HEK293 (cell line): ENCODE results near the gene IZUMO2.

Source experiments
- CTCF ChIP-seq: fragments of 450-650 bp; formaldehyde crosslinking; IDR thresholded peaks from 2 replicates; pipeline ENCODE4 v1.5.1; 2016; ENCODE audit warnings: missing biosample characterization, missing genetic modification characterization
- EGR2 ChIP-seq: fragments of 450-650 bp; formaldehyde crosslinking; IDR thresholded peaks from 2 replicates; pipeline ENCODE4 v1.5.1; 2016; ENCODE audit warnings: low read depth, missing biosample characterization, missing genetic modification characterization
- FEZF1 ChIP-seq: fragments of 450-650 bp; formaldehyde crosslinking; IDR thresholded peaks from 2 replicates; pipeline ENCODE4 v1.5.1; 2016; ENCODE audit warnings: missing biosample characterization, missing genetic modification characterization
- IKZF3 ChIP-seq: fragments of 450-650 bp; IDR thresholded peaks from 2 replicates; pipeline ENCODE4 v1.5.0; 2018; ENCODE audit warnings: missing biosample characterization, mild to moderate bottlenecking, missing genetic modification characterization, moderate library complexity
- MEIS1 ChIP-seq: sonication (generic); formaldehyde crosslinking; IDR thresholded peaks from 2 replicates; pipeline ENCODE4 v1.8.1; 2022; ENCODE audit warnings: missing genetic modification reagents, mild to moderate bottlenecking, borderline replicate concordance
- MYNN ChIP-seq: fragments of 450-650 bp; formaldehyde crosslinking; IDR thresholded peaks from 2 replicates; pipeline ENCODE4 v1.5.1; 2016; ENCODE audit warnings: missing biosample characterization, missing genetic modification characterization, borderline replicate concordance
- REST ChIP-seq: fragments of 450-650 bp; formaldehyde crosslinking; IDR thresholded peaks from 2 replicates; pipeline ENCODE4 v1.5.1; 2016; ENCODE audit warnings: missing biosample characterization, missing genetic modification characterization
- SP2 ChIP-seq: fragments of 450-650 bp; formaldehyde crosslinking; IDR thresholded peaks from 2 replicates; pipeline ENCODE4 v1.5.1; 2016; ENCODE audit warnings: missing biosample characterization, missing genetic modification characterization
- TCF7L2 ChIP-seq: IDR thresholded peaks from 2 replicates; pipeline ENCODE4 v1.6.1; 2011; ENCODE audit warnings: low read depth, mild to moderate bottlenecking, inconsistent platforms, low read length, moderate library complexity, borderline replicate concordance
- ZBTB21 ChIP-seq: fragments of 450-650 bp; formaldehyde crosslinking; IDR thresholded peaks from 2 replicates; pipeline ENCODE4 v1.5.1; 2017; ENCODE audit warnings: missing biosample characterization, missing genetic modification characterization
- ZBTB7A ChIP-seq: fragments of 450-650 bp; formaldehyde crosslinking; IDR thresholded peaks from 2 replicates; pipeline ENCODE4 v1.5.1; 2016; ENCODE audit warnings: low read depth, missing biosample characterization, missing genetic modification characterization
- ZFHX2 ChIP-seq: fragments of 450-650 bp; formaldehyde crosslinking; conservative IDR thresholded peaks from 2 replicates; pipeline ENCODE4 v1.5.1; 2016; ENCODE audit warnings: missing biosample characterization, missing genetic modification characterization
- ZFP69B ChIP-seq: fragments of 450-650 bp; formaldehyde crosslinking; IDR thresholded peaks from 2 replicates; pipeline ENCODE4 v1.5.1; 2016; ENCODE audit warnings: missing biosample characterization, missing genetic modification characterization
- ZNF133 ChIP-seq: fragments of 450-650 bp; formaldehyde crosslinking; IDR thresholded peaks from 2 replicates; pipeline ENCODE4 v1.5.1; 2016; ENCODE audit warnings: missing biosample characterization, missing genetic modification characterization
- ZNF16 ChIP-seq: fragments of 450-650 bp; formaldehyde crosslinking; IDR thresholded peaks from 2 replicates; pipeline ENCODE4 v1.5.1; 2016; ENCODE audit warnings: low read depth, missing biosample characterization, missing genetic modification characterization
- ZNF335 ChIP-seq: fragments of 450-650 bp; formaldehyde crosslinking; conservative IDR thresholded peaks from 2 replicates; pipeline ENCODE4 v1.5.1; 2016; ENCODE audit warnings: missing biosample characterization, missing genetic modification characterization
- ZNF423 ChIP-seq: fragments of 450-650 bp; formaldehyde crosslinking; IDR thresholded peaks from 2 replicates; pipeline ENCODE4 v1.5.1; 2016; ENCODE audit warnings: missing biosample characterization, missing genetic modification characterization
- ZNF426 ChIP-seq: fragments of 450-650 bp; formaldehyde crosslinking; IDR thresholded peaks from 2 replicates; pipeline ENCODE4 v1.5.1; 2017; ENCODE audit warnings: missing biosample characterization, missing genetic modification characterization, mild to moderate bottlenecking, inconsistent platforms, moderate library complexity
- ZNF501 ChIP-seq: fragments of 450-650 bp; formaldehyde crosslinking; IDR thresholded peaks from 2 replicates; pipeline ENCODE4 v1.5.1; 2016; ENCODE audit warnings: missing biosample characterization, missing genetic modification characterization
- ZNF544 ChIP-seq: fragments of 450-650 bp; formaldehyde crosslinking; IDR thresholded peaks from 2 replicates; pipeline ENCODE4 v1.5.0; 2017; ENCODE audit warnings: missing biosample characterization, missing genetic modification characterization
- ZNF561 ChIP-seq: fragments of 450-650 bp; IDR thresholded peaks from 2 replicates; pipeline ENCODE4 v1.5.1; 2018; ENCODE audit warnings: missing biosample characterization, missing genetic modification characterization, borderline replicate concordance
- ZNF596 ChIP-seq: fragments of 450-650 bp; IDR thresholded peaks from 2 replicates; pipeline ENCODE4 v1.5.0; 2018; ENCODE audit warnings: missing biosample characterization, mild to moderate bottlenecking, missing genetic modification characterization, moderate library complexity
- ZNF768 ChIP-seq: fragments of 450-650 bp; formaldehyde crosslinking; IDR thresholded peaks from 2 replicates; pipeline ENCODE4 v1.5.1; 2018; ENCODE audit warnings: missing biosample characterization, mild to moderate bottlenecking, missing genetic modification characterization
- ZNF791 ChIP-seq: fragments of 450-650 bp; formaldehyde crosslinking; IDR thresholded peaks from 2 replicates; pipeline ENCODE4 v1.5.1; 2016; ENCODE audit warnings: missing biosample characterization, missing genetic modification characterization
- TF ChIP-seq, protein P1 (sequence below): fragments of 450-650 bp; IDR thresholded peaks from 2 replicates; pipeline ENCODE4 v1.5.1; 2018; ENCODE audit warnings: missing biosample characterization, missing genetic modification characterization
- TF ChIP-seq, protein P2 (sequence below): fragments of 450-650 bp; formaldehyde crosslinking; IDR thresholded peaks from 2 replicates; pipeline ENCODE4 v1.5.1; 2017; ENCODE audit warnings: missing biosample characterization, missing genetic modification characterization
- TF ChIP-seq, protein P3 (sequence below): fragments of 450-650 bp; formaldehyde crosslinking; IDR thresholded peaks from 2 replicates; pipeline ENCODE4 v1.5.1; 2016; ENCODE audit warnings: missing biosample characterization, missing genetic modification characterization

IZUMO2 gene

GRCh38 chr19:50147462-50148423, 15.3 kb downstream of the IZUMO2 start (continued):
- 0 out of 2 replicates have a peak, but pooled peaks have one; percentile 30 for TF ChIP-seq ZNF501 (tag by site-specific recombination)
- no peak for TF ChIP-seq ZNF16 (tag by site-specific recombination)
- no peak for TF ChIP-seq MYNN
- TF ChIP-seq, protein P1, sequence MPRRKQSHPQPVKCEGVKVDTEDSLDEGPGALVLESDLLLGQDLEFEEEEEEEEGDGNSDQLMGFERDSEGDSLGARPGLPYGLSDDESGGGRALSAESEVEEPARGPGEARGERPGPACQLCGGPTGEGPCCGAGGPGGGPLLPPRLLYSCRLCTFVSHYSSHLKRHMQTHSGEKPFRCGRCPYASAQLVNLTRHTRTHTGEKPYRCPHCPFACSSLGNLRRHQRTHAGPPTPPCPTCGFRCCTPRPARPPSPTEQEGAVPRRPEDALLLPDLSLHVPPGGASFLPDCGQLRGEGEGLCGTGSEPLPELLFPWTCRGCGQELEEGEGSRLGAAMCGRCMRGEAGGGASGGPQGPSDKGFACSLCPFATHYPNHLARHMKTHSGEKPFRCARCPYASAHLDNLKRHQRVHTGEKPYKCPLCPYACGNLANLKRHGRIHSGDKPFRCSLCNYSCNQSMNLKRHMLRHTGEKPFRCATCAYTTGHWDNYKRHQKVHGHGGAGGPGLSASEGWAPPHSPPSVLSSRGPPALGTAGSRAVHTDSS, result no peak
- no peak for TF ChIP-seq ZFP69B (tag by site-specific recombination)
- TF ChIP-seq REST, result no peak
- TF ChIP-seq, protein P2, sequence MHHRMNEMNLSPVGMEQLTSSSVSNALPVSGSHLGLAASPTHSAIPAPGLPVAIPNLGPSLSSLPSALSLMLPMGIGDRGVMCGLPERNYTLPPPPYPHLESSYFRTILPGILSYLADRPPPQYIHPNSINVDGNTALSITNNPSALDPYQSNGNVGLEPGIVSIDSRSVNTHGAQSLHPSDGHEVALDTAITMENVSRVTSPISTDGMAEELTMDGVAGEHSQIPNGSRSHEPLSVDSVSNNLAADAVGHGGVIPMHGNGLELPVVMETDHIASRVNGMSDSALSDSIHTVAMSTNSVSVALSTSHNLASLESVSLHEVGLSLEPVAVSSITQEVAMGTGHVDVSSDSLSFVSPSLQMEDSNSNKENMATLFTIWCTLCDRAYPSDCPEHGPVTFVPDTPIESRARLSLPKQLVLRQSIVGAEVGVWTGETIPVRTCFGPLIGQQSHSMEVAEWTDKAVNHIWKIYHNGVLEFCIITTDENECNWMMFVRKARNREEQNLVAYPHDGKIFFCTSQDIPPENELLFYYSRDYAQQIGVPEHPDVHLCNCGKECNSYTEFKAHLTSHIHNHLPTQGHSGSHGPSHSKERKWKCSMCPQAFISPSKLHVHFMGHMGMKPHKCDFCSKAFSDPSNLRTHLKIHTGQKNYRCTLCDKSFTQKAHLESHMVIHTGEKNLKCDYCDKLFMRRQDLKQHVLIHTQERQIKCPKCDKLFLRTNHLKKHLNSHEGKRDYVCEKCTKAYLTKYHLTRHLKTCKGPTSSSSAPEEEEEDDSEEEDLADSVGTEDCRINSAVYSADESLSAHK (tag by site-specific recombination), result no peak
- TF ChIP-seq FEZF1, result no peak
- no peak for TF ChIP-seq ZBTB7A (tag by site-specific recombination)
- TF ChIP-seq, protein P3, sequence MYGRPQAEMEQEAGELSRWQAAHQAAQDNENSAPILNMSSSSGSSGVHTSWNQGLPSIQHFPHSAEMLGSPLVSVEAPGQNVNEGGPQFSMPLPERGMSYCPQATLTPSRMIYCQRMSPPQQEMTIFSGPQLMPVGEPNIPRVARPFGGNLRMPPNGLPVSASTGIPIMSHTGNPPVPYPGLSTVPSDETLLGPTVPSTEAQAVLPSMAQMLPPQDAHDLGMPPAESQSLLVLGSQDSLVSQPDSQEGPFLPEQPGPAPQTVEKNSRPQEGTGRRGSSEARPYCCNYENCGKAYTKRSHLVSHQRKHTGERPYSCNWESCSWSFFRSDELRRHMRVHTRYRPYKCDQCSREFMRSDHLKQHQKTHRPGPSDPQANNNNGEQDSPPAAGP (tag by site-specific recombination), result no peak; the same call in 1 of the 2 replicates
- TF ChIP-seq ZNF791, result no peak
- peak; percentile 65; the same call in 1 of the 2 replicates for TF ChIP-seq EGR2 (tag by site-specific recombination)
- TF ChIP-seq ZNF426 (tag by site-specific recombination), result no peak
- no peak for TF ChIP-seq TCF7L2
- TF ChIP-seq ZNF335, result peak; percentile 97
- TF ChIP-seq SP2 (tag by site-specific recombination), result peak; percentile 88
- TF ChIP-seq ZFHX2 (tag by site-specific recombination), result peak; percentile 58; the same call in 1 of the 2 replicates
- no peak for TF ChIP-seq ZNF423 (tag by site-specific recombination)
- no peak for TF ChIP-seq MEIS1 (CRISPR knock-in tag)
- TF ChIP-seq ZNF596, result peak; percentile 20; the same call in 1 of the 2 replicates
- TF ChIP-seq ZNF133, result no peak
- peak; percentile 96 for TF ChIP-seq CTCF (tag by site-specific recombination)
- TF ChIP-seq ZBTB21, result no peak
- peak; percentile 21; the same call in 1 of the 2 replicates for TF ChIP-seq IKZF3 (tag by site-specific recombination)
- TF ChIP-seq ZNF561 (tag by site-specific recombination), result no peak; the same call in 1 of the 2 replicates
- no peak; the same call in 1 of the 2 replicates for TF ChIP-seq ZNF768 (tag by site-specific recombination)
- no peak for TF ChIP-seq ZNF544
